HG02973 (cell line): Measurements from ENCODE around the gene NT5E.

Experiments used
- ATAC-seq: cut with Tn5 transposase; IDR thresholded peaks from one replicate; pipeline ENCODE4 v1.9.1; 2021; ENCODE audit warnings: moderate library complexity; ENCODE audit not compliant: unreplicated experiment

The NT5E gene

DNA sequence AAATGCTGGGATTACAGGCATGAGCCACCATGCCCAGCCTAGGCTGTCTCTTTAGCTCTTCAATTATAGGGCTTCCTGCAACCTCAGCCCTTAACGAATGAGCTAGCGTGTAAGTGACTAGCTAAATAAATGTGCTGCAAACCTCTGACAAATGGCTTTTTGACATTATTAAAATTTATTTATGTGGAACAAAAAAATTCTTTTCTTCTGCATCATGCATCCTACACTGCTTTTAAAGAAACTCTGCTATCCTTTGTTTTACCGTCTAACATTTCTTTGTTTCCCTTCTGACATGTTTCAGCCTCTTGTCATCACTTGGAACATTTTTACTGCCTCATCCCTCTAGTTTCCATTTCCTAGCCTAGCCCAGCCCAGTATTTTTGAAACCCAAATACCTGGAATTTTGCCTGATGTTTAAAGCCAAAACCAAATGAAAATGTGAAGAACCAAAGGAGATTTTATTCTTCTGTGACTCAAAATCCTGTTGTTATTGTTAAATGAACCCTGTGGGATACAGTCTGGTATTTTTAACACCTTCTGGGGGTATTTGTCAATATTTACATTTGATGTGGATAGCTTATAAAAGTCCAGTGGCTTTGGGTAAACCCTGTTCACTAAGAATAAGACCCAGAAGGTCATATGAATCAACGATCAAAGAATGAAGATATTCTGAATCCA lies 9.5 kb downstream of the NT5E start:
- no peak for ATAC-seq

DNA sequence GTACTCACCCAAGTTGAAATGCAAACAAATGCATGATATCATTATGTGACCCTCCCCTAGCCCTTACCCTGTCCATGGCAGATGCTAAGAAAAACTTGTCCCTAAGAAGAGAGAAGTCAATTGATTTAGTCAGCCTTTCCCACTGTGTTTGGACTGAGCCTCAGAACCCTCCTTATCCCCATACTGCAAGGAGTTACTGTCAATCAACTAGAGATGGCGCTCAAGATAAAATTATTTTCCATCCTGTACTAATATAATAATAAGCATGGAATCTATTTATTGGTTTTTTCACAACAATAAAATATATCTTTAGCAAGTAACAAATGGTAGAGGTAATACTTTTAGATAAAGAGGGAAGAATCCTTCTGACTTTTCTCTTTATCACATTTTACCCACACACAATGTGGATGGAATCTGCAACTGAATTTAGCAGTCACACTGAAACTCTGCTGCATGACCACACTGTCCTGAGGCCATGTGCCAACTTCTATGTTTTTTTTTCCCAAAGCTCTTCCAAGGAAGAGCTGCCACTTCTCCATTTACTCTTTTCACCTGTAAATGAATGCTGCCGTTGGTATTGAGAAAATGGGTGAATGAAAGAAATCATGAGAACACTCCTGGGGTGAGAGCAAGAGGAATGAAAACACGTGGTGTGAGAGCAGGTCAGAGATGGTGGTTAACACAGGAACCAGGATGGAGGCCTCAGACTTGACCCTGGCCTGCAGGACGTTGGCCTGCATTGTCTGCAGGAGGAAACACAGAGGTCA lies 10.5 kb downstream of the NT5E start:
- no peak for ATAC-seq

DNA sequence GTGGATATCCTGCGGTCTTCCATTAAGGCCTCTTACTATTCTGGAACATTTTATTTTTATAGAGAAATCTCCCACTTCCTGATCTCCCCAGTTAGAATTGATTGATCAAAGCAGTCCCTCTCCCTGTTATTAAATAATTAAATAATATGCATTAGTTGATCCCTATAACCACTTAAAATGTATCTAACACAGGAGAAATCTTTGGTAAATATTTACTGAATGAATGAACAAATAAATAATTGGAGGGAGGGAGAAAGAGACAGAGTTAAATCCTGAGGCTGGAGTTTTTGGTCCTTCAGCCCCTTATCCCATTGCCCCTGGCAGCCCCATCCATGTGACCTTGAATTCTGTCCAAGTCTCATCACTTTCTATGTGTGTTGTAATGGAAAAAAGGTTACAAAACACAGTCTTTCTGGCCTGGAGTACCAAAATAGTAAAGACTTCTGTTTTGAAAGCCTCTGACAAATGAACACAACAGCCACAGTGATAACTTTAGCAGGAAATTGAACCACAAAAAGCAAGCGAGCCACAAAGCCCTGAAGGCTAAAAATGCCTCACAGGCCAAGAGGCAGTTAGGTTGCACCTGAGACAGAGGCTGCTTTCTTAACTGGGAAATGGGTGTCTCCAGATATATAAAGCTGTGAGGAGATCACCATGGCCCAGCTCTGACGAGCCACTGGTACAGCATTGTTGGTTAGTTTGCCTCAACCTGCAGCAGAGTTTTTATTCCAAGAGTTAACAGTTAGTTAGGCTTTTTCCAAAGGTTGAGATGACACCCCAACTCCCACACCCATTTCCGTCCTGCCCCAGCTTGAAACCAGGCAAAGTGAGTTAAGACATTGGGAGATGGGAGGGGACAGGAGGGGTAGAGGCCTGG lies 11.3 kb downstream of the NT5E start:
- peak; percentile 70 for ATAC-seq

DNA sequence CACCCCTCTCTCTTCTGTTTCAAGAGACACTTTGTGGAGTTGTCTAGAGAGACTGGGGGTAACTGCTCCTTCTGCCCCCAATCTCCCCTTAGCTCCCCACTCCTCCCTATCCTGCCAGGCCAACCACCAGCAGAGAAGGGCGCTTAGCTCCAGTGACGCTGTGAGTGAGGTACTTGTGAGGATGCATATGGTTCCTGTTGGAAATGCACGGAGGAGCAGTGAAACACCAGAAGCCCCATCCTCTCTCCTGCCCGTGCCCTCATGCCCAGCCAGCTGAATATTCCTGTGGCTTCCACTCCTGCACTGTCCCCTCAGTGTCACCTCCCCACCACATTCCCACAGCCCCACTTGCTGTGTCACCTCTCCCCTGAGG lies 11.9 kb downstream of the NT5E start:
- peak; percentile 4 for ATAC-seq

DNA sequence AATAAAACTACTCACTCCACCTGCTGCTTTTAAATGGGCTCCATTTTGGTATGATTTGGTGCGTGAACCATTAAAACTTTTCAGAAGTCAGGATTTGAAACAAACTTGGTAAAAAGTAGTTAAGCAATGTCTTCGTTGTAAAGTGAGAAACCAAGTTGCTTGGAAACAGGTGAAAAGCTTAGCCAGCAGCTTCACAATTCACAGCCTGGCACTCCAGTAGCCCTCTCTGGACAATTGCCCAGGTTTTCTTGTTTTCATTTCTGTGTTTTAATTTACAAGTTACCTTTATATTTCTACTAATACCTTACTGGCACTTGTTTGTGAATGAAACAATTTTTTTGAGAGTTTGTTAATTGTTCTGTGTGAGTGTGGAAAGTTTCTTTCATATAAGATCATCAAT lies 12.8 kb downstream of the NT5E start:
- ATAC-seq, result no peak

DNA sequence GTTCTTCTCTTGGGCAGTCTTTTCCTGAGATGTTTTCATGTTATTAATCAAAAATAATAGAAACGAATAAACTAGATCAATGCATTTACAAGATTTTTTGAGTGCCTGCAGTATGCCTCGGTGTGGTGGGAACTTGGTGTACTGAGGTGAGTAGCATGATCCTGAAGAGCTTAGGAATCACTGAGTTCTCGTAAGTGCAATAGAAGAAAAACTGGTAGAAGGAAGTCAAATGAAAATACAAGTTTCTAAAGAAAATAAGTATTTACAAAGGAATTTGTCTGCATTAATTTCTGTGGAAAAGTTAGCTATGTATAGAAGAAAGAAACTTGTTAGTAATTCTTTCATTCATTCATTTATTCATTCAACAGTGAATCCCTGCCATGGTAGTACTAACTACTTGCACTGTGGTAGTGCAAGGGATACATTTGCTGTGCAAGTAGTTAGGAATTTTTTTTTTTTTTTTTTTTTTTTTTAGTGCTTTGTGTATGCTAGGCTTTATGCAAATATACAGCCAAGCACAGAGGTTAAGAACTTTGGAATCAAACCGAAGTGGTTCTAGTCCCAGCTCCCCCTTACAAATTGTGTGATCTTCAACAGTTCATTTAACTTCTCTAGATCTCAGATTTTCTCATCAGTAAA lies 13.9 kb downstream of the NT5E start:
- ATAC-seq, result no peak

DNA sequence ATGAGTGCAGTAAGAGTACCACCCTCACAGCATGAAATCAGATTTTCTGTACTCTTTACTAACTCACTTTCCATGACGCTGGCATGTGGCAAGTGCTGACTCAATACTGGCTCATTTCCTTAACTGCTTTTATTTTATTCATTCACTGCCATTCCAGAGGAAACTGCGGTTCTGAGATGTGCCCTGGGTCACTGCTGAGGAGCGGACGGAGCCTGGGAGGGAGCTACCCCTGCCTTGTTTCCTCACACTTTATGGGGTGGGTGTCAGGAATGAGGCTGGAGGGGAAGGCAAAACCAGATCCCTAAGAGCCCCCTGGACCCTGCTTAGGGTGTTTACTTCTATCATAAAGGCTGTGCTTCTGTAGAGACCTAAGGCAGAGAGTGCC lies 14.4 kb downstream of the NT5E start:
- ATAC-seq, result no peak

DNA sequence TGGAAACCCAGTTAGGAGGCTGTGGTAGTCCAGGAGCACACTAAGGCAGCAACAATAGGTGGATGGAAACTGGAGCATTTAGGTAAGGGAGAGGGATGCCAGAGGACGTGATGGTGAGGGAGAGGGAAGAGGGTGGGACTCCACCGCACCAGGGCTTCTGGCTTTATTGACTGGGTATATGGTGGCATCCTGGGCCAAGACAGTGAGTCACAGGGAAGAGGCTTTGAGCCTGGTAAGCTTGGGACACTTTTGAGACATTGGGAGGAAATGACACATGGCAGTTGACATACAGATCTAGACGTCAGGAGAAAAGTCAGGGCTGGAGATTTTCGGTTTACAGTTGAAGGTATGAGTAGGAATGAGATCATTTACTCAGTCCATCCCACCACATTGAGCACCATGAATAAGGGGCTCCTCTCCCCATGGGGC lies 14.9 kb downstream of the NT5E start:
- no peak for ATAC-seq

DNA sequence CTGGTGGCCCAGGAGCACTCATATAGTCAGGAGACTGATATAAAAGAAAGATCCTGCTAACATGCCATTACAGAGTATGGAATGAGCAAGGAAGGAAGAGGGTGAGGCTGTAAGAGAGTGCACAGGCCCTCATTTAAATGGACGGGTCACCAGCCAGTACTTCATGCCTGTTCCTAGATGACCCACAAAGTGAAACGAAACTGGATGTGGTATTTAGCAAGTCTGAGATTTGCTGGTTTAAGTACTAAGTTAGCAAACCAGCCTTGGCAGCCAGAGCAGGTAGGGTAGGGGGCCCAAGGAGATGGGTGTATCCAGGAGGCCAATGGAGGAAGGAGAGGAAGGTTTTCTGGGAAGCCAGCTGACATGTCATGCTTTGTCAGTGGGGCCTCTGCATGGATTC lies 15.9 kb downstream of the NT5E start:
- ATAC-seq, result no peak

DNA sequence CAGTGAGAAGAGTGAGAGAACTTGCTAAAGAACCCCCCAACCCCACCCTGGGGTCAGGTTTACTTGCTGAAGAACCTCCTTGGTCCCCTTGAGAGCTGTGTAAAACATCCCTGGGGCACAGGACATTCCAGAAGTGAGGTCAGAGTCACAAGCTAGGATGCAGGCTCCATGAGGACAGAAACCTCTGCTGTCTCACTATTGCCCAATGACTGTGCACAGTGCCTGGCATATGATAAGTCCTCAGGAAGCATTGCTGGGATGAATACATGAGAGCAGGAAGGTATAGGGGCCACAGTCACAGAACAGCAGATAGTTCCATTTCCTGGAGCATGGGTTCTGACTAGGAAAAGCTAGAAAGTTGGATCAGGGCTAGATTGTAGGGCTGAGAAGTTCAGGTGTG lies 18.4 kb downstream of the NT5E start:
- no peak for ATAC-seq

DNA sequence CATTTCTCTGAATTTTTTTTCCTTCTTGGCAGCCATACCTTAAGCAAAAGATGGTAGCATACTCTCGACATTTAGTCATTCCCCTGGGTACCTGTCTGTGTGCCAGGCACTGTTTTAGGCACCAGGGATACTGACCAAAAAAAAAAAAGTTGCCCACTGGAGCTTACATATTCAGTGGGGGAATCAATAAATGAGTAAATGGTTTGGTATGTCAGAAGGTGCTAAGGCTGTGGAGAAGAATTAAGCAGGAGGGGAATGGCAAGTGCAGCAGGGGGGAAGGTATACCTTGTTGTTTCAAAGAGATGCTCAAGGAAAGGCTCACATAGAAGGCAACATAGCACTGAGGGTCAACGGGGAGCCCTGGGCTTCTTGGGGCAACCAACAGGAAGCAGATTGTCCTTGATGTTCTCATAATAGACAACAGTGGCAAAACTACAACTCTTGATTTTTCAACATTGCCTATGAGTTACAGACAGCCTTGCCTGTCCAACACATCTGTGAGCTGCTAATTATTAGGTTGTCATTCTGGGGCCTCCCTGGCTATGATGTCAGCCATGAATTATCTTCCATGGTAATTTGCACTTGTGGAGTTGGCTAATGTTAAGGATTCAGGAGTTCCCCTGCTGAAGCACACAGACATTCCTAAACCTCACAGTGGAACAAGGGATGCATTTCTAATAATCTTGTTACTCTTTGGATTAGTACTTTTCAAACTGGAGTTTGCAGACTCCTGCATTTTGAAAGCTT lies 19.6 kb downstream of the NT5E start:
- no peak for ATAC-seq

DNA sequence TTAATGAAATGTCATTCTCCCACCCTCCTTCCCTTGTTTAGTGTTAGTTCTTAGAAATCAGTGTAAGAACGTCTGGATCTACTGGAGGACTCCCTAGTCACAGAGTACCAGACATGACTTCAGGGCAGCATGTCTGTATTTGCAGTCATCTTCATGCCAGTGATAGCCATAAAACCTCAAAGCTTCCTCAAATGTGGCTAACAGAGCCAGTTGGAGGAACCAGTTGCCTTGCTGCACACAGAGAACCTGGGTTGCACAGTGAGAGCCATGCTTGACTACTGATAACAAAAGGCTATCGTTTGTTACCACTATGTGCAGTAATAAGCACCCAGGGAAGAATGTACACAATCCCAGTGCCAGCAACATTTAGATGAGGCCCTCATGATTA lies 20.1 kb downstream of the NT5E start:
- no peak for ATAC-seq

DNA sequence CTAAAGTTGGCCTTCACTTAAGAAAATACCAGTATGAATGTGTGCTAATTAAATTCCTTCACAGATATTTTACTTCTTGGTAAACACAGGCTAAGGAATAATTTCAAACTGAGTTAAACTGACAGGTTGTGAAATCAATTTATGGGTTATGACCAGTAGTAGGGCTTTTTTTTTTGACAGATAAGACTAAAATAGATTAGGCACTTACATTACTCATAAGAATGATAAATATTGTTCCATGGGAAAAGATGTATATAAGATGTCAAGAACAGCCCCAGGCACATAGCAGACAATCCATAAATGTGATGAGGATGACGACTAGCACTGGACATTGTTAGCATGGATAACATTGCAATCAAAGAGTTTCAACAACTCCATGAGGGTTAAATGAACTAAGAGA lies 22.9 kb downstream of the NT5E start:
- no peak for ATAC-seq

DNA sequence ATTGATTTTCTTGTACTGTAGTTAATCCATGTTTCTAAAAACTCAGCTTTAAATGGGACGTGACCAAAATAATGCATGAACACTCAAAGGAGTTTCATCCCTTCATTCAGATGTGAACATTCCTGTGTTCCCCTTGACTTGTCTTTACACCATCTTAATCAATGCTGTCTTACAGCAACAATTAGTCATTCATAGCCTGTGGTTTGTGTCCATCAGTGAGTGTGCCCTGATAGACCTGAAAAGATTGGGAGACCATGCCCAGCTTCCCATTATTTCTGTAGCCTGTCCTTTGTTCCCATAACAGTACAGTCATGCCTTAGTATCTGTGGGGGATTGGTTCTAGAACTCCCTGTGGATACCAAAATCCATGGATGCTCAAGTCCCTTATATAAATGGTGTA lies 23.9 kb downstream of the NT5E start:
- ATAC-seq, result no peak

DNA sequence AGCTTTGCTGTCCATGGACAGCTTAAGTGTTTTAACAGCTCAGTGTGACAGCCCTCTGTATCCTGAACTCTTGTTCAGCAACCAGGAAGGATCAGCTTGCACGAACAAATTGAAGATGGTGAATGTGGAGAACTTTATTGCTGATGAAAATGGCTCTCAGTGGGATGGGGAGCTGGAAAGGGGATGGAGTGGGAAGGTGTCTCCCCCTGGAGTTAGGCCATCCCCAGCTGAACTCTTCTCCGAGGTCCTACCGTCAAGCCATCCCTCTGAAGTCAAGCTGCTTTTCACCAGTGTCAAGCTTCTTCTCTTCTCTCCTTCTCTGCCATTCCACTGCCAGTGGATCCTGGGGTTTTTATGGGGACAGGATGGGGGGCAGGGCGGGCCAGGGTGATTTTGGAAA lies 26.6 kb downstream of the NT5E start:
- ATAC-seq, result no peak

DNA sequence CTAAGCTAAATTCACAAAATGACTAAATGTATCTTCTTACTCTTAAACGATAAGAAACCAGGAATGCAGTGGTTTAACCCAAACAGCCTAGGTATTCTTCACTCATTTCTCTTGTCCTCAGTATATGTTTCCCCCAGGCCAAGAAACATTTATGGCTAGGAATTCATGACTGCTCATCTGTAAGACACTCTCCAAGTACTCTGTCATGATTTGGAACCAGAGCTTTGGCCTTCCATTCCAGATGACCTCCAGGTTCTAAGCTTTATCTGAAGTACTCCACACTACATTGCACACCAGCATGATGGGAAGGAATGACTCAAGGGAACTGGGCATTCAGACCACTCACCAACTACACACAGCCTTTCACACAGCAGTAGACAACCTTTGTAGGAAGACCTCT lies 29.3 kb downstream of the NT5E start:
- no peak for ATAC-seq

DNA sequence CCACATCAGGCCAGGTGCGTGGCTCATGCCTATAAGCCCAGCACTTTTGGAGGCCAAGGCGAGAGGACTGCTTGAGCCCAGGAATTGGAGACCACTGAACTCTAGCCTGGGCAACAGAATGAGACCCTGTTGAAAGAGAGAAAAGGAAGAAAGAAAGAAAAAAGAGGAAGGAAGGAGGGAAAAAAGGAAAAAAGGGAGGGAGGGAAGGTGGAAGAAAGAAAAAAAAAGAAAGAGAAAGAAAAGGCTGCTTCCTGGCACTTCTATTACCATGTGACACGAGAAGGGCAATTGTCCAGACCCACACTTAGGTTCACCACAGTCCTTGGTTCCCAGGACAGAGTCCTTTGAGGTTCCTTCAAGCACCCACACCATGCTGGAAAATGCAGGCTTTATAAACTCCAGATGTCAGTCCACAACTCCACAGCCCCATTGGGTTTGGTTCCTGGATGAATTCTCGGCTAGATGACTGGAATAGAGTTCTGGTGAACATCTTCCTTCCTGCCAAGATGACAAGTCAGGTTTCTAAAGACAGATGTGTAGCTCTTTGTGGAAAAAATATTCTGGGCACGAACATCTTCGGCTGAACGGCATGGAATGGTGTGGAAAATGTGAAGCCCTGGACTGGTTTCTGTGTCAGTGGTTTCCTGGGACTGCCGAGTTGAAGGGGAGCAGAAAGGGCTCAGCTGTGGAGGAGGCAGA lies 32.5 kb downstream of the NT5E start:
- no peak for ATAC-seq

DNA sequence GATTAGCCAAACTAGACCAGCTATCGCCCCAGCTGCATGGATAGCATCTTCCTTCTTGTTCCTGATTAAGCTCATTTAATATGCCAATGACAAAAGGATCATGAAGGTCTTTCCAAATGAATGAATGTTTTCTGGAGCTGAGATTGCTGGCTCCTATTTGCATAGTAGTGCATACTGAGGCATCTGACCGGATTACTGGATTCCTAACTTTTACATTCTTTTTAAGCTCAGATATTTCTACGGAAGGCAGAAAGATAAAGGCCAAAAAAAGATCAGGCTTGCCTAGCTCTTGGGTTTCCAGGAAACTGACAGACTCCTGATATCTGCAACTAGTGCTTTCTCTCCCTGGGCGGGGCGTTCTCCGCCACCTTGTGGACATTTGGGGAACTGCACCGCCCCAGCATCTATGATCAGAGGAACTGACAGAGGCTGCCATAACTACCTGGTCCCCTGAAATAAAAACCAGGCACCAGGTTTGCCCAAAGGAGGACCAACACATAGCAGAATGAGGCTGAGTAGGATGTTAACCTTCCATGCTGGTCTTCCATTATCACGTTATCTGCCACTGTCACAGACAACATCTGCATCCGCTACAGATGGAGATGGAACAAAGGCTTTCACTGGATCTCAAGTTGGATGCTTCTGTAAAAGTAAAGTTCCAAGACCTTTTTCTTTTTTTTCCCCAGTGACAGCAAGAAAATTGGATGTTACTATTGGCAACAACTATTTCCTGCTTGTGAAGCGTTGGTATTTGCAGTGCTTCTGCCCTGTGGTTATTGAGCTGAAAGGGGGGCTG lies 33.2 kb downstream of the NT5E start:
- ATAC-seq, result peak; percentile 94

DNA sequence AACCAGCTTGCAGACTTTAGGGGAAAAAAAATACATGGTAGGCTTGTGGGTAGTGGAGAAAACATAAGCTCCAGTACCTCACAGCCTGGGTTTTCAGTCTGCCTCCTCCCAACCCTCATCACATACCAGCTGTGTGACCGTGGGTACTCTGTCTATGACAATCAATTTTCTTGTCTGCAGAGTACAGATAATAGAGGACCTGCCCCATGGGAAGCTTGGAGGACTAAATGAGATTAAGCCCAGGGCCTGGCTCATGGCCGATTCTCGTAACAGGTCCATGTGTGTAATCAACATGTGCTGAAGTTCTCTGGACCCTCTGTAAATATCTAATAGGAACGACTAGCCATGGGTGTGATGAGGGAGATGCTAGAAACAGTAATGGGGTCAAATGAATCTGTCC lies 34.0 kb downstream of the NT5E start:
- ATAC-seq, result no peak
